Measurements from ENCODE around the gene TMEM214.

TMEM214 gene

GRCh38 chr2:27040282-27040681 is 7.5 kb downstream of the TMEM214 start:
- no peak for DNase-seq

GRCh38 chr2:27041752-27042151 is 9.0 kb downstream of the TMEM214 start:
- no peak for DNase-seq

- DNase-seq, result no peak
These were observed 9.4 kb downstream of the TMEM214 start for GRCh38 chr2:27042159-27042661.

GRCh38 chr2:27042985-27043634 is 10.3 kb downstream of the TMEM214 start:
- DNase-seq, result no peak

GRCh38 chr2:27049422-27050280 is 16.9 kb downstream of the TMEM214 start:
- DNase-seq, result no peak

GRCh38 chr2:27050281-27050995 is 17.7 kb downstream of the TMEM214 start:
- DNase-seq, result peak; percentile 97

- peak; percentile 95 for DNase-seq
These were observed 18.5 kb downstream of the TMEM214 start, which contains the start of gene AGBL5 for GRCh38 chr2:27050996-27051901. AGBL5 (plus strand) TSS chr2:27051668; CDS start chr2:27052959, 1,291 bp downstream.

GRCh38 chr2:27051902-27052645 is 19.3 kb downstream of the TMEM214 start:
- no peak for DNase-seq

- DNase-seq, result no peak
These were observed 20.6 kb downstream of the TMEM214 start for GRCh38 chr2:27053321-27053720.

GRCh38 chr2:27053776-27054175 is 21.0 kb downstream of the TMEM214 start:
- no peak for DNase-seq

GRCh38 chr2:27054721-27055120 is 22.0 kb downstream of the TMEM214 start:
- no peak for DNase-seq

- DNase-seq, result no peak
These were observed 24.4 kb downstream of the TMEM214 start for GRCh38 chr2:27057184-27057583.

GRCh38 chr2:27058210-27058609 is 25.4 kb downstream of the TMEM214 start:
- no peak for DNase-seq

- DNase-seq, result no peak
These were observed 26.5 kb downstream of the TMEM214 start for GRCh38 chr2:27059141-27059820.

GRCh38 chr2:27060323-27060722 is 27.6 kb downstream of the TMEM214 start:
- no peak for DNase-seq

- DNase-seq, result no peak
These were observed 32.4 kb downstream of the TMEM214 start for GRCh38 chr2:27065128-27065527.

GRCh38 chr2:27067385-27067784 is 34.6 kb downstream of the TMEM214 start:
- DNase-seq, result no peak

GRCh38 chr2:27069436-27069835 is 36.7 kb downstream of the TMEM214 start:
- DNase-seq, result no peak

GRCh38 chr2:27069961-27070618 is 37.3 kb downstream of the TMEM214 start:
- no peak for DNase-seq

- DNase-seq, result no peak
These were observed 38.0 kb downstream of the TMEM214 start for GRCh38 chr2:27070653-27071276.

Data from NCI-H1694 treated with DMSO at 0.1 percent for 48 hours (cell line).